PC-3 (cell line): ENCODE results near the gene TTYH2. TPM values are rescaled to one million over a fixed set of nuclear protein-coding genes. Genes with fewer than 3 reads are reported as not detected.
A peak's percentile ranks its signal among the peaks of the same experiment; 100 is the strongest.

Source experiments
- ATAC-seq: fragments of 200-7000 bp; cut with Tn5 transposase; 2 replicates; pipeline ENCODE4 v1.9.1; 2020; ENCODE audit warnings: mild to moderate bottlenecking, moderate library complexity
- BruUV-seq: library from RNA; stranded (reverse); fragments of 400-500 nt; replicated peaks from 2 replicates; lab custom pipeline; 2021; lab: Mats Ljungman, UMichigan
- CTCF ChIA-PET: fragments of 300-600 bp; sonication (Branson Sonifier 250); formaldehyde crosslinking; loops from one replicate; lab custom pipeline; 2022; ENCODE audit warnings: antibody characterized with exemption; lab: Charles Lee
- POLR2A ChIA-PET: fragments of 300-600 bp; sonication (Branson Sonifier 250); formaldehyde crosslinking; loops from one replicate; lab custom pipeline; 2022; ENCODE audit warnings: antibody characterized with exemption; ENCODE audit not compliant: unreplicated experiment; lab: Charles Lee
- DNase-seq: peaks from one replicate; pipeline ENCODE4 v3.0.0-alpha.2; 2015
- H2AFZ ChIP-seq: fragments of 300-600 bp; sonication (generic); 2 replicates; pipeline ENCODE4 v1.6.0; 2016; ENCODE audit warnings: antibody characterized with exemption, low read length
- H3F3A ChIP-seq: fragments of 300-600 bp; sonication (generic); one replicate; pipeline ENCODE4 v1.6.0; 2017; ENCODE audit warnings: antibody characterized with exemption, low read length, control low read depth, mild to moderate bottlenecking; ENCODE audit not compliant: unreplicated experiment
- H3K27ac ChIP-seq: fragments of 300-600 bp; sonication (generic); 2 replicates; pipeline ENCODE4 v1.5.1; 2016; ENCODE audit warnings: mild to moderate bottlenecking, low read length
- H3K27me3 ChIP-seq: fragments of 300-600 bp; sonication (generic); 2 replicates; pipeline ENCODE4 v1.6.1; 2016; ENCODE audit warnings: low read length, mixed read lengths
- H3K36me3 ChIP-seq: fragments of 300-600 bp; sonication (generic); 2 replicates; pipeline ENCODE4 v1.6.1; 2016; ENCODE audit warnings: low read depth, mixed run types, low read length, mixed read lengths
- H3K4me1 ChIP-seq: fragments of 300-600 bp; sonication (generic); 2 replicates; pipeline ENCODE4 v1.5.1; 2016; ENCODE audit warnings: low read length; ENCODE audit not compliant: insufficient read depth
- H3K4me2 ChIP-seq: fragments of 300-600 bp; sonication (generic); 2 replicates; pipeline ENCODE4 v1.6.0; 2016; ENCODE audit warnings: low read length
- H3K4me3 ChIP-seq: fragments of 300-600 bp; sonication (generic); 2 replicates; pipeline ENCODE4 v1.5.1; 2016; ENCODE audit warnings: mild to moderate bottlenecking, low read length, mixed read lengths
- H3K79me2 ChIP-seq: fragments of 300-600 bp; sonication (generic); 2 replicates; pipeline ENCODE4 v1.6.1; 2017; ENCODE audit warnings: low read length, mixed read lengths
- H3K9ac ChIP-seq: fragments of 300-600 bp; sonication (generic); 2 replicates; pipeline ENCODE4 v1.6.0; 2016; ENCODE audit warnings: mild to moderate bottlenecking, low read length
- H3K9me2 ChIP-seq: fragments of 300-600 bp; sonication (generic); replicated peaks from 2 replicates; pipeline ENCODE4 v1.6.1; 2016; ENCODE audit warnings: mixed run types, low read length, mixed read lengths
- H3K9me3 ChIP-seq: fragments of 300-600 bp; sonication (generic); 2 replicates; pipeline ENCODE4 v1.6.1; 2016; ENCODE audit warnings: low read length, mixed read lengths
- H4K20me1 ChIP-seq: fragments of 300-600 bp; sonication (generic); 2 replicates; pipeline ENCODE4 v1.6.1; 2016; ENCODE audit warnings: low read length, mixed read lengths
- CTCF ChIP-seq: fragments of 300-600 bp; sonication (generic); conservative IDR thresholded peaks from 2 replicates; pipeline ENCODE4 v1.5.1; 2017; ENCODE audit warnings: antibody characterized with exemption, low read depth, mild to moderate bottlenecking, low read length
- EZH2 ChIP-seq: fragments of 300-600 bp; sonication (generic); IDR thresholded peaks from one replicate; pipeline ENCODE4 v1.6.1; 2017; ENCODE audit warnings: antibody characterized with exemption, mild to moderate bottlenecking, low read length; ENCODE audit not compliant: unreplicated experiment
- EZH2phosphoT487 ChIP-seq: fragments of 300-600 bp; sonication (generic); IDR thresholded peaks from 2 replicates; pipeline ENCODE4 v1.6.1; 2018; ENCODE audit warnings: mild to moderate bottlenecking, antibody characterized with exemption, low read length, borderline replicate concordance
- intact Hi-C: fragments of 100-400 bp; cut with micrococcal nuclease; formaldehyde crosslinking; loops from 2 replicates; pipeline ENCODE4 v1.9.0; 2023
- total RNA-seq: library from RNA; depleted of rRNA; stranded (reverse); fragments of >200 nt; gene quantifications from 2 replicates; pipeline ENCODE4 v1.2.3, GENCODE V29; 2014

TTYH2 gene
- total RNA-seq, 1 experiment from 2014 or later: 17.6 TPM

- ChIA-PET CTCF (interaction anchor here (0.5 to 1.6 kb wide), 3 partner anchors 13 to 357 kb away, joined by 3 to 5 read pairs (median 4); partner anchors contain the start of gene TTYH2), POLR2A (no interaction called here)
- Histone ChIP-seq H3F3A (no peaks in the 10 kb centered on the region), H3K9me2 (no peaks in the 10 kb centered on the region), H4K20me1 (no peaks in the 10 kb centered on the region), H3K4me1 (peaks cover 21% of the 10 kb centered on the region), H3K36me3 (no peaks in the 10 kb centered on the region), H3K9me3 (no peaks in the 10 kb centered on the region), H3K79me2 (no peaks in the 10 kb centered on the region), H3K27me3 (no peaks in the 10 kb centered on the region), H3K27ac (peak overlapping the region; percentile 54), H2AFZ (peak overlapping the region; percentile 44; the same call in 1 of the 2 replicates), H3K4me2 (peak overlapping the region; percentile 52), H3K4me3 (no peak overlapping the region; the same call in 1 of the 2 replicates), H3K9ac (no peak overlapping the region)
- TF ChIP-seq EZH2: no peak
- TF ChIP-seq CTCF: no peak
- TF ChIP-seq EZH2phosphoT487: no peak
- intact Hi-C loops: no loop called here
- ATAC-seq (peak; percentile 76), DNase-seq (peak; percentile 92)
- no TSS peak for BruUV-seq
Measured at GRCh38 chr17:74297941-74298340, 84.6 kb downstream of the TTYH2 start.

GRCh38 chr17:74298778-74299177, 85.4 kb downstream of the TTYH2 start:
- no peaks in the 10 kb centered on the region for H3K27me3 ChIP-seq
- H3K9me3 ChIP-seq: no peaks in the 10 kb centered on the region
- H3K79me2 ChIP-seq: no peaks in the 10 kb centered on the region
- no peaks in the 10 kb centered on the region for H3K9me2 ChIP-seq
- intact Hi-C loops: no loop called here
- DNase-seq (no peak), ATAC-seq (no peak)
- H3K27ac ChIP-seq: no peak overlapping the region
- no peaks in the 10 kb centered on the region for H4K20me1 ChIP-seq
- H3K4me3 ChIP-seq: no peak overlapping the region
- ChIA-PET POLR2A (no interaction called here), CTCF (interaction anchor here (0.8 to 1.6 kb wide), 2 partner anchors 14 to 270 kb away, joined by 3 to 4 read pairs; no protein-coding TSS in a partner anchor)
- H2AFZ ChIP-seq: no peak overlapping the region
- no peak overlapping the region for H3K9ac ChIP-seq
- peaks cover 21% of the 10 kb centered on the region for H3K4me1 ChIP-seq
- H3F3A ChIP-seq: no peaks in the 10 kb centered on the region
- no peak for TF ChIP-seq EZH2
- TF ChIP-seq CTCF: no peak
- TF ChIP-seq EZH2phosphoT487: no peak
- BruUV-seq: no TSS peak
- no peaks in the 10 kb centered on the region for H3K36me3 ChIP-seq
- no peak overlapping the region for H3K4me2 ChIP-seq

GRCh38 chr17:74299226-74300009, 86.0 kb downstream of the TTYH2 start:
- H3K4me1 ChIP-seq: peaks cover 21% of the 10 kb centered on the region
- POLR2A ChIA-PET: no interaction called here
- no peaks in the 10 kb centered on the region for H3K9me3 ChIP-seq
- H3K9ac ChIP-seq: no peak overlapping the region
- no peaks in the 10 kb centered on the region for H3K79me2 ChIP-seq
- TF ChIP-seq CTCF (no peak), EZH2phosphoT487 (no peak), EZH2 (no peak)
- CTCF ChIA-PET: interaction anchor here (0.8 to 2.0 kb wide), 3 partner anchors 15 to 270 kb away, joined by 3 to 7 read pairs (median 4); partner anchors contain the start of gene BTBD17
- no peak overlapping the region for H2AFZ ChIP-seq
- no peaks in the 10 kb centered on the region for H3K36me3 ChIP-seq
- intact Hi-C loops: no loop called here
- H4K20me1 ChIP-seq: no peaks in the 10 kb centered on the region
- no peaks in the 10 kb centered on the region for H3K9me2 ChIP-seq
- DNase-seq (no peak), ATAC-seq (no peak)
- H3K27me3 ChIP-seq: no peaks in the 10 kb centered on the region
- BruUV-seq: no TSS peak
- H3K4me3 ChIP-seq: no peak overlapping the region
- no peak overlapping the region for H3K27ac ChIP-seq
- H3F3A ChIP-seq: no peaks in the 10 kb centered on the region
- no peak overlapping the region for H3K4me2 ChIP-seq
